COLO668 (cell line): ENCODE results near the gene LPP.
A peak's percentile ranks its signal among the peaks of the same experiment; 100 is the strongest.

ENCODE experiments used
- DNase-seq: peaks from one replicate; lab custom pipeline; 2025; ENCODE audit not compliant: unreplicated experiment; lab: John Stamatoyannopoulos, UW

The LPP gene

GRCh38 chr3:188772886-188773285 is 618.9 kb downstream of the LPP start:
- DNase-seq, result no peak

DNA sequence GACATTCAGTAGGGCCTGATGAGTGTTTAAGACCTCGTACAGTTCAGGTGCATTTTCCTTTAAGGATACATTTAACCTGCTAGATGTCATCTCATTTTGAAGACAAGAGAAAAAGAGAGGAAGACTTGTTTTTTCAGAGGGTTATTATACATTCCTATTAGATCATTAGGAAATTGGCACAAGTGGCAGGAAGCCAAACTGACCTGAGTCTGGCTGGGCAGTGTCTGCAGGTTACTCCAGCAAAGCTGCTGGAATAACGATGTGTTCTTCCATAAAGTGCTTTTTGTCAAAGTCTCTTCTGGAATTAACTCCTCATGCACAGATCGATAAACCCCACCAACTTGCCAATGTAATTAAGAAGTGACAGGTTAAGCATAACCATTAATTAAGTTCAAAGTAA is 621.5 kb downstream of the LPP start:
- DNase-seq, result no peak

DNA sequence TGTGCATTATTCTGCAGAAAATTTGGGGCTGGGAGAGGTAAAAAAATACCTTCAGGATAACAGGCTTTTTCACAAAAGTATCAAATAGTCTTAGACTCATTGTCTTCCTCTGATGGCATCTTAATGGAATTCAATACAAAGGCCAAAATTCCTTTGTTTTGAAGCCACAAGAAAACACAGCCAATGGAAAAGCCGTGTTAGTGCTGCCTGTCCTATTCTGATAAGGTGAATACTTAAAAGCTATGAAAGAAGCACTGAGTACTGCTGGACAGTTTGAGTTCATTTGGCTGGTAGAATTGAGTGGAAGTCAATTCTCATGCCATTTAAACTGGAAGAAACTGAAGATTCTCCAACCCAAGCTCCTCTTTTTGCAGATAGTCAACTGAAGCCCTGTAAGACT is 622.5 kb downstream of the LPP start:
- no peak for DNase-seq

DNA sequence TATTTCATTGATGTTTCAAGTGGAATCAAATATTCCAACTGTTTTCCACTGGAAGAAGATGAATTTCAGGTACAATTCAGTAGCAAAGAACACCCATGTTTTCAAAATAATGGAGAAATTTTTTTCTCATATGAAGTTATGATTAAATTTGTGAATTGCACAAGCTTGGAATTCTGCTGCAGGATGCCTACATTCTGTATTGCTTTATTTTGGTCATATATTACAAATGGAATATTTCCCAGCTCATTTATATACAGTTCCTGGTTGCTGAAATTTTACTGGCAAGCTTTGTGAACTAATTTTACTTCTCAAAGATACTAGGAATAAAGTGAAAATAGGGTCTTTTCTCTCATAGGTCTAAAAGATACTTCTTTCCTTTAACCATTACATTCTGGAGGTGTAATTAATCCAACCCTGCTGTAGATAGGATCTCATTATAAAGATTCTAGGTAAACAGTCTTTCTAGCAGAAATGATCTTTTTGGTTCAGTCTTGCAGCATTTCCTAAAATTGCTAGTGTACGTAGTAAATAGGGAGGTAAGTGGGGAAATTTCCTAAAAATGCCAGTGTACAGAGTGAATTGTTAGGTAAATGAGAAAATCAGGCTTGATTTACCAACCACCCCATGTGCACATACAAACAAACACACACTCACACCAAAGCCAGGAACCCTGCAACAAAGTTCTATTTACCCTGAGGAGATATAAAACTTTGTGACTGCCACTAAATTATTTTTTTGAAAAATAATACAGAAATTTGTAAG is 624.3 kb downstream of the LPP start:
- no peak for DNase-seq

DNA sequence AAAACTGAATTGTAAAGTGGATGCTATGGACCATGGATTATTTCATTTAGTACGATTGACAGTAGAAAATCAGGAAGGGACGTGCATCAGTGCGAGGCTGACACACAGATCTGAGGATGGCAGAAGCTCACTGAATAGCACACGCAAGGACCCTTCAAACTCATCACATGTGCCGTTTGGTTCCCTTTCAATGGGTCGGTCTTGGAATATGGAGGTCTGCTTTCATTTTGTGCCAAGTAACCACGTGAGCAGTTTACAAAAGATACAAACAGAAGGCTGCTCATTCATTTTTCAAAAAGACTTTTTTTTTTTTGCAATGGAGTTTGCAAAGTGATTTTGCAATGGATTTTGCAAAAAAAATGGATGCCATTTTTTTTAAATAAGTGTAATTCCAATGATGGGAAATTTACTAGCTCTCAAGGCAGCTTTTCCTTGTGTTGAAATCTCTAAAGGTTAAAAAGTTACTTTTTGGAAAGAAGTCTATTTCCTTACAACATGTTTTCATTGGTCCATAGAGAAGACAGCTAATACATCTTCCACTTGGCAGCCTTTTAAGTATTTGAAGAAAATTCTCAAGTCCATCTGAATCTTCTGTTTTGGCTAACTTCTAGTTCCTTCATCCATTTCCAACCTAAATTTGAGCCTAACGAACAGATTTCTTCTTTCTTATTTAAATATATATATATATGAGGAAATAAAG is 625.5 kb downstream of the LPP start:
- DNase-seq, result no peak

- no peak for DNase-seq
Measured at GRCh38 chr3:188780193-188781147, 626.5 kb downstream of the LPP start.

DNA sequence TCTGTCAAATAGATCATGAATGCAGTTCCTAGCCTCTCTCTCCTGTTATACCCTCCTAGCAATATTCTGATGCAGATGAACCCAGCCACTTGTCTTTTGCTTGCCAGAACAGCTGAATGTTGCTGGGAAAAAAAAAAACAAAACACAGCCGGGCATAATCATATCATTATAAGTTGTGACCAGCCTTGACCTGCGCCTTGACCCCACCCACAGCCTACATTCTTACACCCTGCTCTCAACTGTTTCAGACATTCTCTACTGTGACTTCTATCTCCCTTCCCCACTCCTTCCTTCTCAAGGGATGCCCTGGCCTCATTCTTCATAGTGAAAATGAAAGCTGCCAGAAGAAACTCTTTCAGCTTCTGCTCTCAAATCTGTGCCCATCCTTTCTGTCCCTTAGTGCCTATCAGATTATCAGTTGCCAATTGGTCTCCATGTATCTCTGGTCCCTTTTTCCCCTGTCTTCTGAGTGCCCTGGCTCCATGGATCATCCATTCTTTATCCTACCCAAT is 628.7 kb downstream of the LPP start:
- DNase-seq, result no peak

GRCh38 chr3:188786424-188786823 is 632.5 kb downstream of the LPP start:
- DNase-seq, result no peak

DNA sequence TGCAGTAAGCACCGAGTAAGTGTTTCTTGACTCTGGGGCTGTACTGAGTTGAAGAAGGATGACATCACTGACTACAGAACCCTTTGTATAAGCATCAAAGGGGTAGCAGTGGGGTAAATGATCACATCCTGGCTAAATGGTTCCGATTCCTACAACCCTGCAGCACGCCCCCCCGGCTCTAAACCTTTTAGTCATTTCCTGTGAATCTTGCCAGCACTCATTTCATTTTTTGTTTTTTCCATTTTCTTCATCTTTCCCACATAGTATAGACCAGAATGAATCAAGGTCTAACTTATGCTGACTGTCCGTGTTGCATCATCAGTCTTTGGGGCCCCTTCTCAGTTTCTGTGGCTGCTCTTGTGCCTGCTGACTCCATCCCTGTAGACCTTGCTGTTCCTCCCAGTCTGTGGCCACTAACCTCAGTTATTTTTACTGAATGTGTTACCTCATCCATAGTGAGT is 634.7 kb downstream of the LPP start:
- DNase-seq, result no peak

- no peak for DNase-seq
Measured at GRCh38 chr3:188789251-188789650, 635.3 kb downstream of the LPP start.

- DNase-seq, result no peak
Measured at GRCh38 chr3:188791311-188791710, 637.4 kb downstream of the LPP start.

DNA sequence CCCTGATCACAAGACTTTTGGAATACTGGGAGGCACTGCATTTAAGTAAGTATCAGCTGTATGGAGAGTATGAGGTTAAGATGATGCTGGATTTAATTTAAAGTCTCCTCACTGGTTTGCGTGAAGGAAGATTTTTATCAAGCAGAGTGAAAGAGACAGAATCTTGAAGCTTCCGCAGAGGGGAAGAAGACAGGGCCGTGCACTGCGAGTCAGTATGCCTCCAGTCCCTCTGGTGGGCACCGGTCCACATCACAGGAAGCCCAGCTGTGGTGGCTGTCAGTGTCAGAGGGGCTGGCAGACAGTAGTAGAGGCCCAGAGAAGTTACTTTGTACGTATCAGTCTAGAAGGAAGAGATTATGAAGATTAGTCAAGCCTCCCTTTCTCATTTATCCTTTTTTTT is 638.8 kb downstream of the LPP start:
- peak; percentile 0 for DNase-seq

- DNase-seq, result no peak
Measured at GRCh38 chr3:188796122-188796631, 642.2 kb downstream of the LPP start.

GRCh38 chr3:188797045-188797444 is 643.1 kb downstream of the LPP start:
- DNase-seq, result no peak

GRCh38 chr3:188798556-188799145 is 644.7 kb downstream of the LPP start:
- no peak for DNase-seq

GRCh38 chr3:188801393-188801792 is 647.4 kb downstream of the LPP start:
- no peak for DNase-seq

GRCh38 chr3:188802645-188803044 is 648.7 kb downstream of the LPP start:
- DNase-seq, result no peak

DNA sequence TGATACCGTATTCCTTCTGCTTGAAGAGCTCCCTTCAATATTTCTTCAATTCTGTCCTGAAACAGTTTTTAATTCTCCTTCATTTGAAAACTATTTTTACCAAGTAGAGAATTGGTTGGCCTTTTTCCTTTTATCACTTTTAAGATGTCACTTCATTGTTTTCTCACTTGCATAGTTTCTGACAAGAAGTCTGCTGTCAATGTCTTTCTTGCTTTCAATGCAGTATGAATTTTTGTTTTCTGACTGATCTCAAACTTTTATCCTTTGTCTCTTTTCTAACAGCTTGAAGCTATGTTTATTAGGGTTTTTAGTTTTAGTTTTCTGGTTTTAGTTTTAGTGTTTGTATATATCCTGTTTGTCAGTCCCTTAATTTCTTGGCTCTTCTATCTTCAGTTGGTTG is 653.0 kb downstream of the LPP start:
- no peak for DNase-seq

DNA sequence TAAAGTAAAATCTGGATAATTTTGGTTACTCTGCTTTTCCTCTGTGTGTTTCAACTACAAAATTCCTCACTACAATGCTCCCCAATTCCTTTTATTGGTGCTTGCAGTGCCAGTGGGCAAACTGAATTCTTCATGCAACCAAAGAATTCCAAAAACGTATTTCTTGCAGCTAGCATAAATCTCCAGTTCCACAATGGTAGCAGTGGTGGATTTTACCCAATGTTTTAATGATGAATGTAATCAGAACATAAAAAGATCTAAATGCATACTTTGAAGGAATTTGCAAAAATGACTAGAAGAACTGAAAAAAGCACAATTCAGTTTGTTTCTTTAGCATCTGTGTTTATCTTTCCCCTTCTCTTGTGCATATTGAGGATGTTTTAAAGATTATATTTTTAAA is 658.2 kb downstream of the LPP start:
- DNase-seq, result no peak

- no peak for DNase-seq
Measured at GRCh38 chr3:188814581-188814980, 660.6 kb downstream of the LPP start.
